Measurements from ENCODE around the gene ICE2.

- TF ChIP-seq ZNF274 (IDR thresholded peaks at IDR 0.05; ENCODE audit: low read depth, low read length) (no peak), SUZ12 (IDR thresholded peaks at IDR 0.05; ENCODE audit: extremely low read depth, insufficient read depth, insufficient read length) (no peak)
These were observed 62.5 kb downstream of the ICE2 start for GRCh38 chr15:60416484-60416883.
